Nephron (organoid): ENCODE measurements around the gene PLCH1.
A peak's percentile ranks its signal among the peaks of the same experiment; 100 is the strongest.

Experiments
- H3K27ac Mint-ChIP-seq, 3 experiments: 2 replicates each; pipeline ENCODE4 v1.8.0; 2020; ENCODE audit warnings: mixed read lengths in 3 of 3, mild to moderate bottlenecking in 2 of 3, moderate library complexity in 1 of 3
- H3K27me3 Mint-ChIP-seq: 2 replicates; pipeline ENCODE4 v1.8.0; 2021; ENCODE audit warnings: low read depth, mild to moderate bottlenecking, moderate library complexity, mixed read lengths
- H3K36me3 Mint-ChIP-seq: 2 replicates; pipeline ENCODE4 v1.8.0; 2020; ENCODE audit warnings: low read depth, mixed read lengths
- H3K4me1 Mint-ChIP-seq: 2 replicates; pipeline ENCODE4 v1.8.0; 2020; ENCODE audit warnings: mixed read lengths
- H3K4me3 Mint-ChIP-seq, 3 experiments: 2 replicates each; pipeline ENCODE4 v1.8.0; 2020; ENCODE audit warnings: mild to moderate bottlenecking in 3 of 3, mixed read lengths in 3 of 3, moderate library complexity in 2 of 3
- H3K9me3 Mint-ChIP-seq: 2 replicates; pipeline ENCODE4 v1.8.0; 2020; ENCODE audit warnings: mixed read lengths
- TF ChIP-seq, protein P1 (sequence below), 3 experiments: fragments of 200-600 bp; sonication (generic); IDR thresholded peaks; one replicate each; pipeline ENCODE4 v1.5.0; 2021; ENCODE audit warnings: antibody characterized with exemption in 3 of 3; ENCODE audit not compliant: unreplicated experiment in 3 of 3

PLCH1 gene

DNA sequence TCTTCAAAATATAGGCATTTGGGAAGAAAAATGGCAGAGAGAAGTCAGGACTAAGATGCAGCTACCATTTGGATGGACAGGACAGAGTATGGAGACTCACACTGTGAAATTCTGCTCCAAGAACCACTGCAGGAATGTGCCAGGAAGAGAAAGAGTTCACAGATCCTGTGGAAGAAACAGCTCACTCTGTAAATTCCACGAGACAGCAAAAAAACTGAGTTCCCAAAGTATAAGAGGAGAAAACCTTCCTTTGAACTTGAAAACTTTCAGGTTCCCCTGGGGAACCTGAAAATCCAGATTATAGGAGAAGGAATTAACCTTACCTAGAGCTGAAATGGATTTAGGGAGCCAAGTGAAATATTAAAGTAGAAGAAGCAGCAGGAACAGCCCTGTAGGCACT, 137.1 kb downstream of the PLCH1 start:
- Mint-ChIP-seq H3K4me1 (no peaks in the 10 kb centered on the region), H3K27ac (peak overlapping the region; percentile 64 to 95 (median 82)), H3K36me3 (peaks cover 28% of the 10 kb centered on the region), H3K9me3 (peaks cover 25% of the 10 kb centered on the region), H3K27me3 (no peaks in the 10 kb centered on the region), H3K4me3 (no peak overlapping the region)
- TF ChIP-seq, protein P1, sequence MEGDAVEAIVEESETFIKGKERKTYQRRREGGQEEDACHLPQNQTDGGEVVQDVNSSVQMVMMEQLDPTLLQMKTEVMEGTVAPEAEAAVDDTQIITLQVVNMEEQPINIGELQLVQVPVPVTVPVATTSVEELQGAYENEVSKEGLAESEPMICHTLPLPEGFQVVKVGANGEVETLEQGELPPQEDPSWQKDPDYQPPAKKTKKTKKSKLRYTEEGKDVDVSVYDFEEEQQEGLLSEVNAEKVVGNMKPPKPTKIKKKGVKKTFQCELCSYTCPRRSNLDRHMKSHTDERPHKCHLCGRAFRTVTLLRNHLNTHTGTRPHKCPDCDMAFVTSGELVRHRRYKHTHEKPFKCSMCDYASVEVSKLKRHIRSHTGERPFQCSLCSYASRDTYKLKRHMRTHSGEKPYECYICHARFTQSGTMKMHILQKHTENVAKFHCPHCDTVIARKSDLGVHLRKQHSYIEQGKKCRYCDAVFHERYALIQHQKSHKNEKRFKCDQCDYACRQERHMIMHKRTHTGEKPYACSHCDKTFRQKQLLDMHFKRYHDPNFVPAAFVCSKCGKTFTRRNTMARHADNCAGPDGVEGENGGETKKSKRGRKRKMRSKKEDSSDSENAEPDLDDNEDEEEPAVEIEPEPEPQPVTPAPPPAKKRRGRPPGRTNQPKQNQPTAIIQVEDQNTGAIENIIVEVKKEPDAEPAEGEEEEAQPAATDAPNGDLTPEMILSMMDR (IDR thresholded peaks at IDR 0.05; ENCODE audit: unreplicated experiment in 3 of 3) = no peak

DNA sequence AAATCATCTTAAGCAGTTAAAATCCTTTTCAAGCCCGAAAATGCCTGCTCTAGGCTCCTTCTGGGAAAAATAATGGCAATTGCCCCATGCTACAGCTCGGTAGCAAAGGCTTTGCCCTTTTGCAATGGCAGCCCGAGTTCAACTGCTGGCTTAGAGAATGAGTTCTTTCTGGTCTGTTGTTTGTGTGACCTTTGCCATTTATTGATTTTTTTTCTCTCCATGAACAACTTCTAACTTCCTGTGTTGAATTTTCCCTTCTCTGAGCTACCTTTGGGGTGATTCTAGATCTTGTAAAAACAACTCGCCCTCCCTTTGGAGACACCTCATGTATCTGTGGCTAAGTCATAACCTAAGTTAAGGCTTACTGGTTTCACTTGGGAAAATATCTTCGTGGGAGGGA, 139.3 kb downstream of the PLCH1 start:
- peaks cover 15% of the 10 kb centered on the region for H3K36me3 Mint-ChIP-seq
- H3K27ac Mint-ChIP-seq = peak overlapping the region in 1 of 3 experiments; percentile 38
- H3K27me3 Mint-ChIP-seq = no peaks in the 10 kb centered on the region
- TF ChIP-seq, protein P1 (IDR thresholded peaks at IDR 0.05; ENCODE audit: unreplicated experiment in 3 of 3) = no peak
- H3K4me3 Mint-ChIP-seq = no peak overlapping the region
- H3K4me1 Mint-ChIP-seq = no peaks in the 10 kb centered on the region
- peaks cover 14% of the 10 kb centered on the region for H3K9me3 Mint-ChIP-seq

DNA sequence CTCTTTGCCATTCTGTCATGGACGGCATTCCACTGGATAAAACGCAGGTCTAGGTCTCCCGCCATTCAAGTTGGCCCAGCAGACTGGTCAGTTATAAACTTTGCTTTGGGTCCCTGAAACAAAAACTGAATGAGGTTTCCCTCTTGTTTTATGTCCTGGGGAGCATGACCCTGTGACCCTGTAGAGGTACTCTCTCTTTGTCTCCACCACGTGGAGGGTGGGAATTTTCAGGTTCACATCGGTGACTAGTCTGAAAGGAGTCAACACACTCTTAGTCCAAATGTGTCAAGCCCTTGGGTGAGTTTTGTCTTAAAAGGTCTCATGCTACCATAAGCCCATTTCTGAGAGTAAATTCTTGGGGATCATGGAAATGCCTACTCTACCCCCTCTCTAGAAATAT, 139.9 kb downstream of the PLCH1 start:
- Mint-ChIP-seq H3K9me3 (peaks cover 12% of the 10 kb centered on the region), H3K4me3 (no peak overlapping the region), H3K27me3 (no peaks in the 10 kb centered on the region), H3K4me1 (no peaks in the 10 kb centered on the region), H3K27ac (no peak overlapping the region), H3K36me3 (peaks cover 12% of the 10 kb centered on the region)
- TF ChIP-seq, protein P1 (IDR thresholded peaks at IDR 0.05; ENCODE audit: unreplicated experiment in 3 of 3) = no peak

DNA sequence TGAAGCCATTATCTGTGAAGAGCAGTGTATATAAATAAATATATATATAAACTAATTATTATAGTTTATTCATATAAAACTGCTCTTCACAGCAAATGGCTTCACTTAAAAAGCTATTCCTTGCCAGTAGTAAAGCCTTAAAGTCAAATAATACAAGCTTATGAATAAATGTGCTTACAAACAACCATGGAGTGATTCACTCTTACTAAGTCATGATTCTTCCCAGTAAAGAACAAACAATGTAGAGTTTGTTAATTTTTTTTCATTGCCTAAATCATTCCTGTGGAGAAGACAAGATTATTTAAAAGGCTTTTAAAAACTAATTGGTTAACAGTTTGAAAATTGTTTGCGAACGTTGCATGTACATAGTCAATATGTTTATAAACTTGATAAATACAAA, 140.7 kb downstream of the PLCH1 start:
- Mint-ChIP-seq H3K27me3 (no peaks in the 10 kb centered on the region), H3K4me1 (no peaks in the 10 kb centered on the region), H3K9me3 (peaks cover 4% of the 10 kb centered on the region), H3K36me3 (peaks cover 5% of the 10 kb centered on the region), H3K4me3 (no peak overlapping the region), H3K27ac (no peak overlapping the region)
- TF ChIP-seq, protein P1 (IDR thresholded peaks at IDR 0.05; ENCODE audit: unreplicated experiment in 3 of 3) = no peak

DNA sequence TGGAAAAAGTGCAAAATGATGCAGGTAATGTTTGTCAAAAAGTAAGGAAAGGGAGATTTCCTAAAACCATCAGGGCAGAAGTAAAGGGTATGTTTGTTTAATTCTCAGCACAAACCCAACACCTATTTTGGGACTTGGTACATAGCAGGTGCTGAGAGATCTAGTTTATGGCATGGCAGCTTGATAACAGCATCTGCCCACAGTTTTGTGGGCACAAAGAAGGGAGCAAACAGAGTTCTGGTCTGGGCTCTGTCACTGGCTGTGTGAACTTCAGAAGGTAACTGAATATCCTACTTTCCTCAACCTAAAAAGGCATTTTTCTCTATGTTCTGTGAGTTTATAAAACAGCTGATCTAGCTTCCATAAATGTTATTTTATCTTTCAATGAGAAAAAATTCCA, 141.6 kb downstream of the PLCH1 start:
- H3K27me3 Mint-ChIP-seq = no peaks in the 10 kb centered on the region
- no peaks in the 10 kb centered on the region for H3K9me3 Mint-ChIP-seq
- no peak overlapping the region for H3K27ac Mint-ChIP-seq
- TF ChIP-seq, protein P1 (IDR thresholded peaks at IDR 0.05; ENCODE audit: unreplicated experiment in 3 of 3) = no peak
- H3K36me3 Mint-ChIP-seq = no peaks in the 10 kb centered on the region
- H3K4me3 Mint-ChIP-seq = no peak overlapping the region
- H3K4me1 Mint-ChIP-seq = no peaks in the 10 kb centered on the region

DNA sequence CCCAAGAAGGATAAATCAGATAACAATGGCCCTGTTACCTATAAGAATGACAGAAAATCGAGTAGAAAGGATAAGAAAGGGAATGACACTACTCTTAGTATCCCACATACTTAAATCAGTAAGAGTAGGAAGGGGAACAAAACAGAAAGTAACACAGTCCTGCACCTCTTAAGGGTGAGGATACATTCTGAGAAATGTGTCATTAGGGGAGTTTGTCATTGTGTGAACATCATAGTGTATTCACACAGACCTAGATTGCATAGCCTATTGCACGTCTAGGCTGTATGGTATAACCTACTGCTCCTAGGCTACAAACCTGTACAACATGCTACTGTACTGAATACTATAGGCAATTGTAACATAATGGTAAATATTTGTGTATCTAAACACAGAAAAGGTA, 142.6 kb downstream of the PLCH1 start:
- Mint-ChIP-seq H3K4me1 (no peaks in the 10 kb centered on the region), H3K27me3 (no peaks in the 10 kb centered on the region), H3K9me3 (no peaks in the 10 kb centered on the region), H3K36me3 (no peaks in the 10 kb centered on the region), H3K4me3 (no peak overlapping the region), H3K27ac (no peak overlapping the region)
- TF ChIP-seq, protein P1 (IDR thresholded peaks at IDR 0.05; ENCODE audit: unreplicated experiment in 3 of 3) = no peak
